Endodermal cell (in vitro differentiated cells): ENCODE measurements around the gene TMUB1. TPM values are rescaled to one million over a fixed set of nuclear protein-coding genes. Genes with fewer than 3 reads are reported as not detected.
A peak's percentile ranks its signal among the peaks of the same experiment; 100 is the strongest.

Experiments used
- DNase-seq: peaks from one replicate; pipeline ENCODE4 v3.0.0-alpha.2; 2017
- H3K27ac ChIP-seq: 2 replicates; pipeline ENCODE4 v1.5.1; 2013; ENCODE audit warnings: mild to moderate bottlenecking, low read depth, low read length, moderate library complexity
- H3K27me3 ChIP-seq: 2 replicates; pipeline ENCODE4 v1.6.1; 2013; ENCODE audit warnings: mild to moderate bottlenecking, low read length, moderate library complexity; ENCODE audit not compliant: insufficient read depth, control insufficient read depth, poor library complexity, severe bottlenecking
- H3K36me3 ChIP-seq: 2 replicates; pipeline ENCODE4 v1.7.0; 2013; ENCODE audit warnings: mild to moderate bottlenecking, low read length, moderate library complexity; ENCODE audit not compliant: control insufficient read depth, insufficient read depth
- H3K4me1 ChIP-seq: one replicate; pipeline ENCODE4 v1.7.0; 2013; ENCODE audit warnings: low read length; ENCODE audit not compliant: control insufficient read depth, insufficient read depth
- H3K4me3 ChIP-seq: 2 replicates; pipeline ENCODE4 v1.5.1; 2013; ENCODE audit warnings: mild to moderate bottlenecking, low read length, moderate library complexity
- H3K9ac ChIP-seq: 2 replicates; pipeline ENCODE4 v1.6.1; 2013; ENCODE audit warnings: mild to moderate bottlenecking, low read length, moderate library complexity; ENCODE audit not compliant: poor library complexity, severe bottlenecking; ENCODE audit errors: extremely low read depth
- H3K9me3 ChIP-seq: 2 replicates; pipeline ENCODE4 v1.6.1; 2013; ENCODE audit warnings: mild to moderate bottlenecking, low read length, moderate library complexity; ENCODE audit not compliant: control insufficient read depth
- H3K27ac Mint-ChIP-seq: 2 replicates; pipeline ENCODE4 v1.8.0; 2020; ENCODE audit warnings: mixed read lengths
- H3K27me3 Mint-ChIP-seq: 2 replicates; pipeline ENCODE4 v1.8.0; 2021; ENCODE audit warnings: mild to moderate bottlenecking, mixed read lengths; ENCODE audit not compliant: insufficient read depth
- H3K36me3 Mint-ChIP-seq: 2 replicates; pipeline ENCODE4 v1.8.0; 2020; ENCODE audit warnings: low read depth, mixed read lengths
- H3K4me1 Mint-ChIP-seq: 2 replicates; pipeline ENCODE4 v1.8.0; 2020; ENCODE audit warnings: mixed read lengths
- H3K4me3 Mint-ChIP-seq: 2 replicates; pipeline ENCODE4 v1.8.0; 2020; ENCODE audit warnings: mild to moderate bottlenecking, moderate library complexity, mixed read lengths
- H3K9me3 Mint-ChIP-seq: 2 replicates; pipeline ENCODE4 v1.8.0; 2020; ENCODE audit warnings: mild to moderate bottlenecking, mixed read lengths
- WGBS, 2 experiments: methylation state at CpG; one replicate each; pipeline versions ENCODE4 v1.1.5 to v1.1.7; 2013; ENCODE audit warnings: missing lambda C conversion rate in 2 of 2, mixed read lengths in 1 of 2; ENCODE audit not compliant: insufficient coverage in 1 of 2, insufficient read length in 1 of 2; 5-methylcytosine and 5-hydroxymethylcytosine counted together
- total RNA-seq, 2 donors: library from RNA; stranded (reverse); fragmentation: NEBNext Ultra II Directional in 1 of 2; extraction: Animal tissue kit (Norgen Biotek cat#: 25700) in 1 of 2; gene quantifications; 2 replicates in 1 of 2; 3 replicates in 1 of 2; pipeline ENCODE4 v1.2.1, GENCODE V29; 2021
- TF ChIP-seq, protein P1 (sequence below): fragments of 200-600 bp; sonication (generic); conservative IDR thresholded peaks from 2 replicates; pipeline ENCODE4 v1.5.0; 2021; ENCODE audit warnings: antibody characterized with exemption, mild to moderate bottlenecking

TMUB1 gene
- total RNA-seq, 2 donors from 2014 or later = 48.1 to 52.6 TPM

DNA sequence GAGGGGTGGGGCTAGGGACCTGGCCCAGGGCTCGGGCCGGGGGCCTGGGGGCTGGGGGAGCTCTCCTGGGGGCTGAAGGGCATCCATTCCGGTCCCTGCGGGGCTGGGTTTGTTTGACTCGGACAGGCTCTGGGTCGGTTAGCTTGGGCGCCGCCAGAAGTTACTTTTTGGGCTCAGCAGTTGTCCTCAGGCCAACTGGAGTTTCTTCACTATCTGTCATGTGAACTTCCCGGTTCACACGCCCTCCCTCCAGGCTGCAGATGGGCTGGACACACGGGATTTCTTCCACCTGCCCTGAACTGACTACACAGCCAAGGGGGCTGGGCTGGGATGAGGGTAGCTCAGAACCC is 20.1 kb downstream of the TMUB1 start:
- peaks cover 28% of the 10 kb centered on the region for H3K36me3 Mint-ChIP-seq

DNA sequence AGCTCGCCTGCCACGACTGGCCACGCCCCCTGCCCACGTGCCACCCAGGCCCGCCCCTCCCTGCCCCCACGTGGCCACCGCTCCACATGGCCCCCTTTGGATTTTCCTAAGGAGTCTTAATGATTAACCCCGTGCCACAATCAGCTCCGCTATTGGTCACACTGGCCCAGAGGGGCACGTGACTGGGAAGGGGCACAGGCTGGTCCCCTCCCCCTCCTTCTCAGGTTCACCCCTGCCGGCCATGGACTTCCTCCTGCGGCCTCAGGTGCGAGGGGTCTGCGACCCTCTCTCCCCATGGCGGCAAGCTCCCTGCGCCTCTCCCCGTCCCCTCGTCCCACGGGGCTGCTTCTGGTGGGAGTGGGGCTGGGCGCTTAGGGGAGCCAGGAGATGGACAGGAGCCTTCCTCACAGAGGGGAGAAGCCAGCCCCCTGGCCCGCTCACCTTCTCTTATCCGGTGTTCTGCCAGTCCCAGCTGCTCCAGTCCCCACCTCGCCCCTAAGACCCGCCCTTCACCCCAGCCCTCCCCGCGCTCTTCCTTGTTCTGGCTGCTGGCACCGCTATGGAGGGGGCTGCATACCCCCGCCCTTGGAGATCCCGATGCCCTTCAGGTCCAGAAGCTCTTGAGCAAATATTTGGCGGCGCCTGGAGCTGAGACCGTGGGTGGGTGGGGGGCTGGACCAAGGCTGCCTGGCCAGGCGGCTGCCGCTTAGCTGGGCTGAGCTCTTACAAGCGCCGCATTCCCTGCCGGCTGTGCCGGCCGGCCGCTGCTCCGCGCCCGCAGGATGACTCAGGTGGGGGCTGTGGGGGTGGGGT is 20.7 kb downstream of the TMUB1 start:
- H3K27me3 Mint-ChIP-seq = no peaks in the 10 kb centered on the region
- H3K9ac ChIP-seq = peak overlapping the region; percentile 59
- no peaks in the 10 kb centered on the region for H3K27me3 ChIP-seq
- H3K36me3 ChIP-seq = peaks cover 30% of the 10 kb centered on the region
- peak overlapping the region; percentile 84 for H3K4me3 Mint-ChIP-seq
- peaks cover 18% of the 10 kb centered on the region for H3K4me1 ChIP-seq
- H3K9me3 Mint-ChIP-seq = no peaks in the 10 kb centered on the region
- DNase-seq = peak; percentile 98
- 0 to 2% methylated on average over 3 to 43 of the region's 43 CpGs for WGBS, 2 experiments
- TF ChIP-seq, protein P1, sequence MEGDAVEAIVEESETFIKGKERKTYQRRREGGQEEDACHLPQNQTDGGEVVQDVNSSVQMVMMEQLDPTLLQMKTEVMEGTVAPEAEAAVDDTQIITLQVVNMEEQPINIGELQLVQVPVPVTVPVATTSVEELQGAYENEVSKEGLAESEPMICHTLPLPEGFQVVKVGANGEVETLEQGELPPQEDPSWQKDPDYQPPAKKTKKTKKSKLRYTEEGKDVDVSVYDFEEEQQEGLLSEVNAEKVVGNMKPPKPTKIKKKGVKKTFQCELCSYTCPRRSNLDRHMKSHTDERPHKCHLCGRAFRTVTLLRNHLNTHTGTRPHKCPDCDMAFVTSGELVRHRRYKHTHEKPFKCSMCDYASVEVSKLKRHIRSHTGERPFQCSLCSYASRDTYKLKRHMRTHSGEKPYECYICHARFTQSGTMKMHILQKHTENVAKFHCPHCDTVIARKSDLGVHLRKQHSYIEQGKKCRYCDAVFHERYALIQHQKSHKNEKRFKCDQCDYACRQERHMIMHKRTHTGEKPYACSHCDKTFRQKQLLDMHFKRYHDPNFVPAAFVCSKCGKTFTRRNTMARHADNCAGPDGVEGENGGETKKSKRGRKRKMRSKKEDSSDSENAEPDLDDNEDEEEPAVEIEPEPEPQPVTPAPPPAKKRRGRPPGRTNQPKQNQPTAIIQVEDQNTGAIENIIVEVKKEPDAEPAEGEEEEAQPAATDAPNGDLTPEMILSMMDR = no peak
- peak overlapping the region; percentile 80 for H3K4me3 ChIP-seq
- peak overlapping the region; percentile 21 for H3K27ac ChIP-seq
- H3K9me3 ChIP-seq = no peaks in the 10 kb centered on the region
- H3K36me3 Mint-ChIP-seq = peaks cover 23% of the 10 kb centered on the region
- H3K4me1 Mint-ChIP-seq = peaks cover 29% of the 10 kb centered on the region
- H3K27ac Mint-ChIP-seq = peak overlapping the region; percentile 58

More for the DNA sequence above, 20.1 kb downstream of the TMUB1 start:
- TF ChIP-seq, protein P1 = no peak
- WGBS, 2 experiments = 11 to 28% methylated on average over 4 to 11 of the region's 11 CpGs
- no peak for DNase-seq
- Mint-ChIP-seq H3K9me3 (no peaks in the 10 kb centered on the region), H3K4me1 (peaks cover 28% of the 10 kb centered on the region), H3K27ac (peak overlapping the region; percentile 87), H3K4me3 (peak overlapping the region; percentile 84), H3K27me3 (no peaks in the 10 kb centered on the region)
- Histone ChIP-seq H3K9ac (no peak overlapping the region), H3K9me3 (no peaks in the 10 kb centered on the region), H3K4me1 (peaks cover 18% of the 10 kb centered on the region), H3K27ac (no peak overlapping the region), H3K36me3 (peaks cover 36% of the 10 kb centered on the region), H3K4me3 (peak overlapping the region; percentile 80), H3K27me3 (no peaks in the 10 kb centered on the region)

DNA sequence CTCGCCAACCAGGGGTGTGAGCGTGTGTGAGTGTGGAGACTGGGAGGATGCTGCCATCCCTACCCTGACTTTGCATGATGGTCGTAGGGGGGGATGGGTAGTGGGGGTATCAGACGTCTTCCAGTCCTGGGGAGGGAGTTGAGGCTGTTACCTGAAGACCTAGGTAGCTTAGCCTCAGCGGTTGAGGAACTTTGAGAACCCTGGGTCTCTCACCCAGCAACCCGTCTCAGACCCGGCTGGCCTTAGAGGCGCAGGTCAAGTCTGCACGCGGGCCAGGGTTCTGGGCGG is 21.2 kb downstream of the TMUB1 start:
- no peak overlapping the region for H3K27ac ChIP-seq
- H3K27me3 Mint-ChIP-seq = peaks cover 3% of the 10 kb centered on the region
- no peak for DNase-seq
- TF ChIP-seq, protein P1 = no peak
- H3K36me3 ChIP-seq = peaks cover 25% of the 10 kb centered on the region
- H3K9me3 Mint-ChIP-seq = no peaks in the 10 kb centered on the region
- no peak overlapping the region for H3K9ac ChIP-seq
- H3K27me3 ChIP-seq = no peaks in the 10 kb centered on the region
- H3K4me3 Mint-ChIP-seq = peak overlapping the region; percentile 84
- H3K36me3 Mint-ChIP-seq = peaks cover 17% of the 10 kb centered on the region
- H3K9me3 ChIP-seq = no peaks in the 10 kb centered on the region
- H3K4me1 ChIP-seq = peaks cover 18% of the 10 kb centered on the region
- H3K27ac Mint-ChIP-seq = peak overlapping the region; percentile 87
- WGBS, 2 experiments = 17 to 18% methylated on average over 2 to 11 of the region's 11 CpGs
- H3K4me1 Mint-ChIP-seq = peaks cover 33% of the 10 kb centered on the region
- H3K4me3 ChIP-seq = peak overlapping the region; percentile 94
